ENCODE results near the gene HOGA1. TPM values are rescaled to one million over a fixed set of nuclear protein-coding genes. Genes with fewer than 3 reads are reported as not detected.
A peak's percentile ranks its signal among the peaks of the same experiment; 100 is the strongest.

HOGA1 gene
- total and polyA plus RNA-seq, 2 experiments from 2014 or later, result 0.15 TPM; not detected in 1

DNA sequence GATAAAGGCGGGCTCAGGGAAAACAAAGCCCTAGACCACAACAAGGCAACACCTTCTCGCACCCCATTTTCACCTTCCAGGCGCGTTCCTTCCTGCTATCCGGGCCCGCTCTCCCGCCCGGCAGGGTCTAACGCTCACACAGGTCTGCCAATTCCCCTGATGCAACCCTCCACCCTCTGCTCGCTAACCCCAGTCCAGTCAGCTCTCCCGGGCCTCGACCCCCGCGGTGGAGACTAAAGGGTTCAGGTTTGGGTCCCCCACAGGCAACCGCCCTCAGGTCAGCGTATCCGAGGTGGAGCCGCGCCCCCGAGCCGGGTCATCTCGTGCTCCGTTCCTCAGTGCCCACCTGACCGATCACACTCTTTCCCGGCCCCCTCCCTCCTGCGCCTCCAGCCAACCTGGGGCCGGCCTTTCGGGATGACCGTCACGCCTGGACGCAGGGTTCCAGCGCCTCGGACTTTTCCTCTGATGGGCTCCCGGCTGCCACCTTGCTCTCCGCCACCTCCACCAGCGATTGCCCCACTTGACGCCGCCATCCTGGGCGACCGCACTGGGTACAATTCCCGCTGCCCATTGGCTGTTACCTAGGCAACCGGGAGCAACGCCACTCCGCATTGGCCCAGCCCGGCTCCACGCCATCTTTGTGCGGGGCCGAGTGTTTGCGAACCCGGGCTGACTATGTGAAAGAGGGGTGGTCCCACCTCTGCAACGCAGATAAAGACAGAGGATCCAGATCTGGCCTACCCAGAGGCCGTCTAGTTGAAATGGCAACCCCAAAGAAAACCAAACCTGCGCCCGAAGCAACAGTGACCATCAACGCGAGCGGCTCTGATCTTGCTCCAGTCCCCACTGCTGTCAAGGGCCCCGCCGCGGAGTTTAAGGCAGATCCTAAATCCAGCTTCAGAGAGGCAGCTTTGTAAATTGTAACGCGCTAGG, 49.0 kb downstream of the HOGA1 start, which contains the start of gene MORN4 (continued):
- TF ChIP-seq, protein P1, sequence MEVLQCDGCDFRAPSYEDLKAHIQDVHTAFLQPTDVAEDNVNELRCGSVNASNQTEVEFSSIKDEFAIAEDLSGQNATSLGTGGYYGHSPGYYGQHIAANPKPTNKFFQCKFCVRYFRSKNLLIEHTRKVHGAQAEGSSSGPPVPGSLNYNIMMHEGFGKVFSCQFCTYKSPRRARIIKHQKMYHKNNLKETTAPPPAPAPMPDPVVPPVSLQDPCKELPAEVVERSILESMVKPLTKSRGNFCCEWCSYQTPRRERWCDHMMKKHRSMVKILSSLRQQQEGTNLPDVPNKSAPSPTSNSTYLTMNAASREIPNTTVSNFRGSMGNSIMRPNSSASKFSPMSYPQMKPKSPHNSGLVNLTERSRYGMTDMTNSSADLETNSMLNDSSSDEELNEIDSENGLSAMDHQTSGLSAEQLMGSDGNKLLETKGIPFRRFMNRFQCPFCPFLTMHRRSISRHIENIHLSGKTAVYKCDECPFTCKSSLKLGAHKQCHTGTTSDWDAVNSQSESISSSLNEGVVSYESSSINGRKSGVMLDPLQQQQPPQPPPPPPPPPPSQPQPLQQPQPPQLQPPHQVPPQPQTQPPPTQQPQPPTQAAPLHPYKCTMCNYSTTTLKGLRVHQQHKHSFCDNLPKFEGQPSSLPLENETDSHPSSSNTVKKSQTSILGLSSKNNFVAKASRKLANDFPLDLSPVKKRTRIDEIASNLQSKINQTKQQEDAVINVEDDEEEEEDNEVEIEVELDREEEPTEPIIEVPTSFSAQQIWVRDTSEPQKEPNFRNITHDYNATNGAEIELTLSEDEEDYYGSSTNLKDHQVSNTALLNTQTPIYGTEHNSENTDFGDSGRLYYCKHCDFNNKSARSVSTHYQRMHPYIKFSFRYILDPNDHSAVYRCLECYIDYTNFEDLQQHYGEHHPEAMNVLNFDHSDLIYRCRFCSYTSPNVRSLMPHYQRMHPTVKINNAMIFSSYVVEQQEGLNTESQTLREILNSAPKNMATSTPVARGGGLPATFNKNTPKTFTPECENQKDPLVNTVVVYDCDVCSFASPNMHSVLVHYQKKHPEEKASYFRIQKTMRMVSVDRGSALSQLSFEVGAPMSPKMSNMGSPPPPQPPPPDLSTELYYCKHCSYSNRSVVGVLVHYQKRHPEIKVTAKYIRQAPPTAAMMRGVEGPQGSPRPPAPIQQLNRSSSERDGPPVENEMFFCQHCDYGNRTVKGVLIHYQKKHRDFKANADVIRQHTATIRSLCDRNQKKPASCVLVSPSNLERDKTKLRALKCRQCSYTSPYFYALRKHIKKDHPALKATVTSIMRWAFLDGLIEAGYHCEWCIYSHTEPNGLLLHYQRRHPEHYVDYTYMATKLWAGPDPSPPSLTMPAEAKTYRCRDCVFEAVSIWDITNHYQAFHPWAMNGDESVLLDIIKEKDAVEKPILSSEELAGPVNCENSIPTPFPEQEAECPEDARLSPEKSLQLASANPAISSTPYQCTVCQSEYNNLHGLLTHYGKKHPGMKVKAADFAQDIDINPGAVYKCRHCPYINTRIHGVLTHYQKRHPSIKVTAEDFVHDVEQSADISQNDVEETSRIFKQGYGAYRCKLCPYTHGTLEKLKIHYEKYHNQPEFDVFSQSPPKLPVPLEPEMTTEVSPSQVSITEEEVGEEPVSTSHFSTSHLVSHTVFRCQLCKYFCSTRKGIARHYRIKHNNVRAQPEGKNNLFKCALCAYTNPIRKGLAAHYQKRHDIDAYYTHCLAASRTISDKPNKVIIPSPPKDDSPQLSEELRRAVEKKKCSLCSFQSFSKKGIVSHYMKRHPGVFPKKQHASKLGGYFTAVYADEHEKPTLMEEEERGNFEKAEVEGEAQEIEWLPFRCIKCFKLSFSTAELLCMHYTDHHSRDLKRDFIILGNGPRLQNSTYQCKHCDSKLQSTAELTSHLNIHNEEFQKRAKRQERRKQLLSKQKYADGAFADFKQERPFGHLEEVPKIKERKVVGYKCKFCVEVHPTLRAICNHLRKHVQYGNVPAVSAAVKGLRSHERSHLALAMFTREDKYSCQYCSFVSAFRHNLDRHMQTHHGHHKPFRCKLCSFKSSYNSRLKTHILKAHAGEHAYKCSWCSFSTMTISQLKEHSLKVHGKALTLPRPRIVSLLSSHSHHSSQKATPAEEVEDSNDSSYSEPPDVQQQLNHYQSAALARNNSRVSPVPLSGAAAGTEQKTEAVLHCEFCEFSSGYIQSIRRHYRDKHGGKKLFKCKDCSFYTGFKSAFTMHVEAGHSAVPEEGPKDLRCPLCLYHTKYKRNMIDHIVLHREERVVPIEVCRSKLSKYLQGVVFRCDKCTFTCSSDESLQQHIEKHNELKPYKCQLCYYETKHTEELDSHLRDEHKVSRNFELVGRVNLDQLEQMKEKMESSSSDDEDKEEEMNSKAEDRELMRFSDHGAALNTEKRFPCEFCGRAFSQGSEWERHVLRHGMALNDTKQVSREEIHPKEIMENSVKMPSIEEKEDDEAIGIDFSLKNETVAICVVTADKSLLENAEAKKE (CRISPR knock-in tag; IDR thresholded peaks at IDR 0.05), result no peak

DNA sequence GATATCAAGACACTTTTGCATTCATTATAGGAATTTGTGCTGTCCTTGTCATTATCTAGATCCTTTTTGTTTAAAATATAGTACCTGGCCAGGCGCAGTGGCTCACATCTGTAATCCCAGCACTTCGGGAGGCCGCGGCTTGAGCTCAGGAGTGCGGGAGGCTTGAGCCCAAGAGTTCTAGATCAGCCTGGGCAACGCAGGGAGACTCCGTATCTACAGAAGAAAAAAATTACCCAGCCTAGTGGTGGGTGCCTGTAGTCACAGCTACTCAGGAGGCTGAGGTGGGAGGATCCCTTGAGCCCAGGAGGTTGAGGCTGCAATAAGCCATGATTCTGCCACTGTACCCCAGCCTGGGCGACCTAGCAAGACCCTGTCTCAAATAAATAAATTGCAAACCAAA, 49.7 kb downstream of the HOGA1 start:
- peaks cover 5% of the 10 kb centered on the region for H3K27me3 Mint-ChIP-seq (ENCODE audit: insufficient read depth, low read depth, poor library complexity)
- Histone ChIP-seq H3K9me2 (ENCODE audit: insufficient read depth) (no peaks in the 10 kb centered on the region), H3K27me3 (ENCODE audit: insufficient read depth) (no peaks in the 10 kb centered on the region), H3K27ac (ENCODE audit: low read depth) (peak overlapping the region; percentile 64; the same call in 1 of the 2 replicates), H3K4me2 (peak overlapping the region; percentile 73), H3K4me3 (peak overlapping the region; percentile 74), H3F3A (replicated peaks; ENCODE audit: low read depth) (no peaks in the 10 kb centered on the region), H3K36me3 (ENCODE audit: insufficient read depth) (no peaks in the 10 kb centered on the region), H4K20me1 (replicated peaks; ENCODE audit: insufficient read depth) (no peaks in the 10 kb centered on the region), H2AFZ (peak overlapping the region; percentile 80), H3K79me2 (replicated peaks; ENCODE audit: insufficient read depth) (peaks cover 18% of the 10 kb centered on the region), H3K4me1 (ENCODE audit: insufficient read depth) (0 out of 2 replicates have a peak, but pooled peaks cover 3% of the 10 kb centered on the region)
- H3K9me3 Mint-ChIP-seq, result no peaks in the 10 kb centered on the region
- TF ChIP-seq, protein P2, sequence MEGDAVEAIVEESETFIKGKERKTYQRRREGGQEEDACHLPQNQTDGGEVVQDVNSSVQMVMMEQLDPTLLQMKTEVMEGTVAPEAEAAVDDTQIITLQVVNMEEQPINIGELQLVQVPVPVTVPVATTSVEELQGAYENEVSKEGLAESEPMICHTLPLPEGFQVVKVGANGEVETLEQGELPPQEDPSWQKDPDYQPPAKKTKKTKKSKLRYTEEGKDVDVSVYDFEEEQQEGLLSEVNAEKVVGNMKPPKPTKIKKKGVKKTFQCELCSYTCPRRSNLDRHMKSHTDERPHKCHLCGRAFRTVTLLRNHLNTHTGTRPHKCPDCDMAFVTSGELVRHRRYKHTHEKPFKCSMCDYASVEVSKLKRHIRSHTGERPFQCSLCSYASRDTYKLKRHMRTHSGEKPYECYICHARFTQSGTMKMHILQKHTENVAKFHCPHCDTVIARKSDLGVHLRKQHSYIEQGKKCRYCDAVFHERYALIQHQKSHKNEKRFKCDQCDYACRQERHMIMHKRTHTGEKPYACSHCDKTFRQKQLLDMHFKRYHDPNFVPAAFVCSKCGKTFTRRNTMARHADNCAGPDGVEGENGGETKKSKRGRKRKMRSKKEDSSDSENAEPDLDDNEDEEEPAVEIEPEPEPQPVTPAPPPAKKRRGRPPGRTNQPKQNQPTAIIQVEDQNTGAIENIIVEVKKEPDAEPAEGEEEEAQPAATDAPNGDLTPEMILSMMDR (conservative IDR thresholded peaks at IDR 0.05; ENCODE audit: low read depth in 2 of 2), result peak in 1 of 2 experiments; percentile 36; a peak in 2 of 4 replicates
- no peak for TF ChIP-seq JUNB (IDR thresholded peaks at IDR 0.05; ENCODE audit: unreplicated experiment)
- no peaks in the 10 kb centered on the region for H3K36me3 Mint-ChIP-seq (ENCODE audit: low read depth)
- peak; percentile 54 for DNase-seq (ENCODE audit: low spot score)
- peak overlapping the region; percentile 97 for H3K4me3 Mint-ChIP-seq
- H3K27ac Mint-ChIP-seq, result peak overlapping the region; percentile 98
- ATAC-seq, result peak; percentile 12
- peaks cover 6% of the 10 kb centered on the region; the same call in 2 of the 3 replicates for H3K4me1 Mint-ChIP-seq

All from GM23338 (cell line).